Renal pelvis (tissue), 4 donors: ENCODE data around the gene CCND1. TPM values are rescaled to one million over a fixed set of nuclear protein-coding genes. Genes with fewer than 3 reads are reported as not detected.
"Not testable (repeated sequence)": the region's sequence is repeated elsewhere in the genome, so short reads cannot be mapped to it uniquely, and the experiment has no call there.

Source experiments
- DNase-seq: peaks from one replicate; pipeline ENCODE4 v3.0.0-alpha.2; 2013
- polyA plus RNA-seq, 3 donors: library from polyadenylated mRNA; unstranded; fragments of 120-200 nt; gene quantifications; one replicate each; pipeline ENCODE4 v1.2.1, GENCODE V29; 2013; ENCODE audit not compliant: insufficient read length in 3 of 3

CCND1 gene
- polyA plus RNA-seq, 3 donors: 153 to 167 (median 157) TPM

- DNase-seq: no peak
These were observed 45.9 kb downstream of the CCND1 start for GRCh38 chr11:69686856-69687255.

- not testable (repeated sequence) for DNase-seq
These were observed 47.2 kb downstream of the CCND1 start for GRCh38 chr11:69687969-69688771.

GRCh38 chr11:69689484-69690319 lies 48.7 kb downstream of the CCND1 start:
- no peak for DNase-seq

- DNase-seq: no peak
These were observed 50.5 kb downstream of the CCND1 start for GRCh38 chr11:69691463-69691862.

- no peak for DNase-seq
These were observed 51.5 kb downstream of the CCND1 start for GRCh38 chr11:69692422-69692821.

GRCh38 chr11:69694781-69695180 lies 53.8 kb downstream of the CCND1 start:
- DNase-seq: no peak

- DNase-seq: no peak
These were observed 54.6 kb downstream of the CCND1 start for GRCh38 chr11:69695581-69695980.

- DNase-seq: not testable (repeated sequence)
These were observed 55.0 kb downstream of the CCND1 start for GRCh38 chr11:69695995-69696394.

GRCh38 chr11:69696749-69697468 lies 56.0 kb downstream of the CCND1 start:
- DNase-seq: no peak

- DNase-seq: no peak
These were observed 56.5 kb downstream of the CCND1 start for GRCh38 chr11:69697469-69697843.

- no peak for DNase-seq
These were observed 56.9 kb downstream of the CCND1 start for GRCh38 chr11:69697861-69698260.

- DNase-seq: no peak
These were observed 57.4 kb downstream of the CCND1 start for GRCh38 chr11:69698362-69698761.

GRCh38 chr11:69699213-69699612 lies 58.3 kb downstream of the CCND1 start:
- DNase-seq: no peak

- peak; percentile 73 for DNase-seq
These were observed 59.6 kb downstream of the CCND1 start for GRCh38 chr11:69700278-69701140.

- DNase-seq: no peak
These were observed 61.3 kb downstream of the CCND1 start for GRCh38 chr11:69702239-69702691.

GRCh38 chr11:69702769-69703452 lies 62.0 kb downstream of the CCND1 start:
- no peak for DNase-seq

GRCh38 chr11:69703453-69703767 lies 62.5 kb downstream of the CCND1 start:
- no peak for DNase-seq
